PC-3 (cell line): ENCODE data around the gene ZNF432. TPM values are rescaled to one million over a fixed set of nuclear protein-coding genes. Genes with fewer than 3 reads are reported as not detected.

Source experiments
- ATAC-seq: fragments of 200-7000 bp; cut with Tn5 transposase; 2 replicates; pipeline ENCODE4 v1.9.1; 2020; ENCODE audit warnings: mild to moderate bottlenecking, moderate library complexity
- BruUV-seq: library from RNA; stranded (reverse); fragments of 400-500 nt; replicated peaks from 2 replicates; lab custom pipeline; 2021; lab: Mats Ljungman, UMichigan
- CTCF ChIA-PET: fragments of 300-600 bp; sonication (Branson Sonifier 250); formaldehyde crosslinking; loops from one replicate; lab custom pipeline; 2022; ENCODE audit warnings: antibody characterized with exemption; lab: Charles Lee
- POLR2A ChIA-PET: fragments of 300-600 bp; sonication (Branson Sonifier 250); formaldehyde crosslinking; loops from one replicate; lab custom pipeline; 2022; ENCODE audit warnings: antibody characterized with exemption; ENCODE audit not compliant: unreplicated experiment; lab: Charles Lee
- DNase-seq: peaks from one replicate; pipeline ENCODE4 v3.0.0-alpha.2; 2015
- H2AFZ ChIP-seq: fragments of 300-600 bp; sonication (generic); 2 replicates; pipeline ENCODE4 v1.6.0; 2016; ENCODE audit warnings: antibody characterized with exemption, low read length
- H3F3A ChIP-seq: fragments of 300-600 bp; sonication (generic); one replicate; pipeline ENCODE4 v1.6.0; 2017; ENCODE audit warnings: antibody characterized with exemption, low read length, control low read depth, mild to moderate bottlenecking; ENCODE audit not compliant: unreplicated experiment
- H3K27ac ChIP-seq: fragments of 300-600 bp; sonication (generic); 2 replicates; pipeline ENCODE4 v1.5.1; 2016; ENCODE audit warnings: mild to moderate bottlenecking, low read length
- H3K27me3 ChIP-seq: fragments of 300-600 bp; sonication (generic); 2 replicates; pipeline ENCODE4 v1.6.1; 2016; ENCODE audit warnings: low read length, mixed read lengths
- H3K36me3 ChIP-seq: fragments of 300-600 bp; sonication (generic); 2 replicates; pipeline ENCODE4 v1.6.1; 2016; ENCODE audit warnings: low read depth, mixed run types, low read length, mixed read lengths
- H3K4me1 ChIP-seq: fragments of 300-600 bp; sonication (generic); 2 replicates; pipeline ENCODE4 v1.5.1; 2016; ENCODE audit warnings: low read length; ENCODE audit not compliant: insufficient read depth
- H3K4me2 ChIP-seq: fragments of 300-600 bp; sonication (generic); 2 replicates; pipeline ENCODE4 v1.6.0; 2016; ENCODE audit warnings: low read length
- H3K4me3 ChIP-seq: fragments of 300-600 bp; sonication (generic); 2 replicates; pipeline ENCODE4 v1.5.1; 2016; ENCODE audit warnings: mild to moderate bottlenecking, low read length, mixed read lengths
- H3K79me2 ChIP-seq: fragments of 300-600 bp; sonication (generic); 2 replicates; pipeline ENCODE4 v1.6.1; 2017; ENCODE audit warnings: low read length, mixed read lengths
- H3K9ac ChIP-seq: fragments of 300-600 bp; sonication (generic); 2 replicates; pipeline ENCODE4 v1.6.0; 2016; ENCODE audit warnings: mild to moderate bottlenecking, low read length
- H3K9me2 ChIP-seq: fragments of 300-600 bp; sonication (generic); replicated peaks from 2 replicates; pipeline ENCODE4 v1.6.1; 2016; ENCODE audit warnings: mixed run types, low read length, mixed read lengths
- H3K9me3 ChIP-seq: fragments of 300-600 bp; sonication (generic); 2 replicates; pipeline ENCODE4 v1.6.1; 2016; ENCODE audit warnings: low read length, mixed read lengths
- H4K20me1 ChIP-seq: fragments of 300-600 bp; sonication (generic); 2 replicates; pipeline ENCODE4 v1.6.1; 2016; ENCODE audit warnings: low read length, mixed read lengths
- EZH2 ChIP-seq: fragments of 300-600 bp; sonication (generic); IDR thresholded peaks from one replicate; pipeline ENCODE4 v1.6.1; 2017; ENCODE audit warnings: antibody characterized with exemption, mild to moderate bottlenecking, low read length; ENCODE audit not compliant: unreplicated experiment
- EZH2phosphoT487 ChIP-seq: fragments of 300-600 bp; sonication (generic); IDR thresholded peaks from 2 replicates; pipeline ENCODE4 v1.6.1; 2018; ENCODE audit warnings: mild to moderate bottlenecking, antibody characterized with exemption, low read length, borderline replicate concordance
- intact Hi-C: fragments of 100-400 bp; cut with micrococcal nuclease; formaldehyde crosslinking; loops from 2 replicates; pipeline ENCODE4 v1.9.0; 2023
- total RNA-seq: library from RNA; depleted of rRNA; stranded (reverse); fragments of >200 nt; gene quantifications from 2 replicates; pipeline ENCODE4 v1.2.3, GENCODE V29; 2014; rRNA removed
- TF ChIP-seq, protein P1 (sequence below): fragments of 300-600 bp; sonication (generic); conservative IDR thresholded peaks from 2 replicates; pipeline ENCODE4 v1.5.1; 2017; ENCODE audit warnings: antibody characterized with exemption, low read depth, mild to moderate bottlenecking, low read length

The ZNF432 gene
- total RNA-seq, 1 experiment from 2014 or later = 6.4 TPM

DNA sequence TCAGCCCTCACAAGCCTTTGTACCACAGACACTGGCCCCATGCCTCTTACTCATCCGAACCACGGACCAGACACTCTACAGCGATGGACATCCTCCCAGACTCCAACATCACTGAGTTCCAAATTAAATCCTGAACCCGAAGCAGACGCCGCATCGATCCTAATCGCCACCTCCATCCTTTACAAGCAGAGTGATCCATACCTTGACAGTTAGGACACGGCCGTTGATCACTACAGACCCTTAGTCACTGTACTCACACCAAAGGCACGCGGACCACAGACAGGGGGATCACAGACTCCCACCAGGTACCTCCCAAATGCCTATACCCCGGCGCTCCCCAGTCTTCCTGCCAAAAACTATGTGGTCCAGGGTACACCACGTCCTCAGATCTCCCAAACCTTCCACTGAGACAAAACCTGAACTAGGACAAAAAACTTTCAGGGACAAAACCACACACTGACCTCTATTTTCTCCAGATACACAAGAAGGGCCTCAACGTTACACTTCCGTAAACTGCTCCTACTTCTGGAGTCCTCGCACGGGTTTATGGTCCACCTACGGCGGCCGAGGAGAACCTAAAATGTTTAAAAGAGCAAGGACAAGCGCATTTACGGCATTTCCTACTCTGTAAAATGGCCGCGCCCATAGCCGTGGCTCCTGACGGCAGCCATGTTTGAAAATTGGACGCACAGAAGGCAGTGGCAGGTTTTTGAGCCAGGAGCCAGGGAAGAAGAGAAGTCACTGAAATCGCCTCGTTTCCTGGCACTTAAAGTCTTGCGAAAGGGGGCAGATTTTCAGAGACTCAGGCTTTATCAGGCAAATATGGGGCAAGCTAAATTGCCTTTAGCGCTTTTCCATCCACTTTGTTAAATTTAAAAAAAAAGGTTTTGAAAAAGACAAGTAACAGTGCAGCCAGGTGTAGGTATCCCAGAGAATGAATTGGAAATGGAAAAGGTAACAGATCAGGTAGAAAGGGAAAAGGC lies 62.0 kb downstream of the ZNF432 start, which contains the start of gene ZNF350:
Gene ZNF350, minus strand, starts transcription at position 532 of the 983 bp plus-strand sequence. CDS start 12,480 bp downstream, outside the sequence.
- Histone ChIP-seq H3K4me3 (peak within 1 kb of the TSS; percentile 86), H3K36me3 (peaks cover 55% of the 10 kb centered on the region), H3K9me3 (peaks cover 76% of the 10 kb centered on the region), H4K20me1 (no peaks in the 10 kb centered on the region), H3K4me1 (no peaks in the 10 kb centered on the region), H3K27ac (no peak within 1 kb of the TSS), H3K9me2 (no peaks in the 10 kb centered on the region), H3F3A (no peaks in the 10 kb centered on the region), H3K9ac (peak within 1 kb of the TSS; percentile 78), H2AFZ (peak within 1 kb of the TSS; percentile 79), H3K79me2 (peaks cover 44% of the 10 kb centered on the region), H3K27me3 (no peaks in the 10 kb centered on the region), H3K4me2 (peak within 1 kb of the TSS; percentile 79)
- TSS peak; percentile 75 for BruUV-seq
- TF ChIP-seq EZH2phosphoT487 (no peak), EZH2 (no peak)
- TF ChIP-seq, protein P1, sequence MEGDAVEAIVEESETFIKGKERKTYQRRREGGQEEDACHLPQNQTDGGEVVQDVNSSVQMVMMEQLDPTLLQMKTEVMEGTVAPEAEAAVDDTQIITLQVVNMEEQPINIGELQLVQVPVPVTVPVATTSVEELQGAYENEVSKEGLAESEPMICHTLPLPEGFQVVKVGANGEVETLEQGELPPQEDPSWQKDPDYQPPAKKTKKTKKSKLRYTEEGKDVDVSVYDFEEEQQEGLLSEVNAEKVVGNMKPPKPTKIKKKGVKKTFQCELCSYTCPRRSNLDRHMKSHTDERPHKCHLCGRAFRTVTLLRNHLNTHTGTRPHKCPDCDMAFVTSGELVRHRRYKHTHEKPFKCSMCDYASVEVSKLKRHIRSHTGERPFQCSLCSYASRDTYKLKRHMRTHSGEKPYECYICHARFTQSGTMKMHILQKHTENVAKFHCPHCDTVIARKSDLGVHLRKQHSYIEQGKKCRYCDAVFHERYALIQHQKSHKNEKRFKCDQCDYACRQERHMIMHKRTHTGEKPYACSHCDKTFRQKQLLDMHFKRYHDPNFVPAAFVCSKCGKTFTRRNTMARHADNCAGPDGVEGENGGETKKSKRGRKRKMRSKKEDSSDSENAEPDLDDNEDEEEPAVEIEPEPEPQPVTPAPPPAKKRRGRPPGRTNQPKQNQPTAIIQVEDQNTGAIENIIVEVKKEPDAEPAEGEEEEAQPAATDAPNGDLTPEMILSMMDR = no peak
- peak; percentile 97 for DNase-seq
- intact Hi-C loops = loop anchor here (1.0 kb wide), 1 partner anchor 59 kb away; the partner anchor contains the start of gene ZNF613
- CTCF ChIA-PET = no interaction called here
- POLR2A ChIA-PET = no interaction called here
- ATAC-seq = peak; percentile 94

DNA sequence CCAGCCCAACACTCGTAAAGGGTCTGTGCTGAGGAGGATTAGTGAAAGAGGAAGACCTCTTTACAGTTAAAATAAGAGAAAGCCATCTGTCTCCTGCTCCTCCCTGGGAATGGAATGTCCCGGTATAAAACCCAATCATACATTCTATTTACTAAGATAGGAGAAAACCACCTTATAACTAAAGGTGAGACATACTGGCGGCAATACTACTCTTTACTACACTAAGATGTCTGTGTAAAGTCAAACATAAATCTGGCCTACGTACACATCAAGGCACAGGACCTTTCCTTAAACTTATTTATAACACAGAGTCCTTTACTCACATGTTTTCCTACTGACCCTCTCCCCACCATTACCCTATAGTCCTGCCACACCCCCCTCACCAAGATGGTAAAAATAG lies 65.3 kb downstream of the ZNF432 start:
- no peaks in the 10 kb centered on the region for H3K27me3 ChIP-seq
- CTCF ChIA-PET = no interaction called here
- no TSS peak for BruUV-seq
- H2AFZ ChIP-seq = no peak overlapping the region
- no peak overlapping the region for H3K9ac ChIP-seq
- H3K4me3 ChIP-seq = no peak overlapping the region
- intact Hi-C loops = no loop called here
- ATAC-seq (no peak), DNase-seq (no peak)
- peaks cover 48% of the 10 kb centered on the region for H3K79me2 ChIP-seq
- no peaks in the 10 kb centered on the region for H3F3A ChIP-seq
- no peak for TF ChIP-seq EZH2
- no peak for TF ChIP-seq EZH2phosphoT487
- TF ChIP-seq, protein P1 = no peak
- H3K4me1 ChIP-seq = no peaks in the 10 kb centered on the region
- H4K20me1 ChIP-seq = no peaks in the 10 kb centered on the region
- POLR2A ChIA-PET = no interaction called here
- no peaks in the 10 kb centered on the region for H3K9me2 ChIP-seq
- H3K4me2 ChIP-seq = no peak overlapping the region
- H3K27ac ChIP-seq = no peak overlapping the region
- H3K36me3 ChIP-seq = peaks cover 73% of the 10 kb centered on the region
- H3K9me3 ChIP-seq = peaks cover 82% of the 10 kb centered on the region

Other genes starting within 250 kb of the ZNF432 start
- 6.2 and 7.2 TPM in 2 replicates for gene ZNF577, start 160.9 kb downstream of the ZNF432 start, total RNA-seq
- gene ZNF649, start 143.8 kb downstream of the ZNF432 start, total RNA-seq = 4.7 and 9.7 TPM in 2 replicates
- gene ZNF613, start 121.4 kb downstream of the ZNF432 start, total RNA-seq = 3.1 and 4.3 TPM in 2 replicates
- gene ZNF350, start 62.0 kb downstream of the ZNF432 start, total RNA-seq = 5.2 and 6.2 TPM in 2 replicates
- 5.4 and 5.5 TPM in 2 replicates for gene ZNF615, start 40.6 kb downstream of the ZNF432 start, total RNA-seq
- 9.7 and 10.4 TPM in 2 replicates for gene ZNF614, start 20.5 kb downstream of the ZNF432 start, total RNA-seq
- 11.6 and 15.0 TPM in 2 replicates for gene ZNF841, start 46.9 kb upstream of the ZNF432 start, total RNA-seq
- gene ZNF616, start 91.1 kb upstream of the ZNF432 start, total RNA-seq = 3.7 and 3.9 TPM in 2 replicates
- gene ZNF836, start 122.8 kb upstream of the ZNF432 start, total RNA-seq = 2.6 and 8.0 TPM in 2 replicates
- gene PPP2R1A, start 141.2 kb upstream of the ZNF432 start, total RNA-seq = 336 and 427 TPM in 2 replicates
- 9.1 and 11.7 TPM in 2 replicates for gene ZNF766, start 220.7 kb upstream of the ZNF432 start, total RNA-seq
- gene ZNF480, start 248.3 kb upstream of the ZNF432 start, total RNA-seq = 7.3 and 9.6 TPM in 2 replicates